ENCODE measurements around the gene CBFA2T2. TPM values are rescaled to one million over a fixed set of nuclear protein-coding genes. Genes with fewer than 3 reads are reported as not detected.

Gene CBFA2T2
- total RNA-seq, 8 experiments from 2014 or later = 4.1 to 24.5 (median 12.5) TPM

- in situ Hi-C loops (cut with MboI; ENCODE audit: low pct_unique_long_range_greater_than_20kb in 2 of 9, low sequenced_read_pairs in 9 of 9, unreplicated experiment in 9 of 9) = no loop called here
- ATAC-seq (replicated peaks in 6 of 8) = peak in 3 of 8 experiments; percentile 10 to 25 (median 19)
- Histone ChIP-seq H3K27ac (no peak overlapping the region), H3K4me1 (replicated peaks in 1 of 2) (peaks cover 24 to 29% of the 10 kb centered on the region in 2 donors), H3K4me3 (peak overlapping the region in 2 of 5 donors; percentile 57 to 77)
- WGBS, 10 experiments = 0 to 40% (median 20%) methylated on average over 1 to 14 of the region's 16 CpGs; no CpG with 5 or more reads in 1 of the 10 experiments
Measured at GRCh38 chr20:33675136-33675959, 185.5 kb downstream of the CBFA2T2 start.

GRCh38 chr20:33676121-33676520 lies 186.2 kb downstream of the CBFA2T2 start:
- no peak for ATAC-seq (replicated peaks in 6 of 8)
- WGBS, 10 experiments = 73 to 86% methylated on average over 5 to 6 of the region's 11 CpGs; no CpG with 5 or more reads in 8 of the 10 experiments
- H3K27ac ChIP-seq = no peak overlapping the region
- peaks cover 24 to 29% of the 10 kb centered on the region in 2 donors for H3K4me1 ChIP-seq (replicated peaks in 1 of 2)
- H3K4me3 ChIP-seq = no peak overlapping the region
- in situ Hi-C loops (cut with MboI; ENCODE audit: low pct_unique_long_range_greater_than_20kb in 2 of 9, low sequenced_read_pairs in 9 of 9, unreplicated experiment in 9 of 9) = no loop called here

- in situ Hi-C loops (cut with MboI; ENCODE audit: low pct_unique_long_range_greater_than_20kb in 2 of 9, low sequenced_read_pairs in 9 of 9, unreplicated experiment in 9 of 9) = no loop called here
- Histone ChIP-seq H3K4me3 (no peak overlapping the region), H3K27ac (no peak overlapping the region), H3K4me1 (replicated peaks in 1 of 2) (peaks cover 24 to 29% of the 10 kb centered on the region in 2 donors)
- no peak for ATAC-seq (replicated peaks in 6 of 8)
- 80 to 100% (median 100%) methylated on average over 1 to 7 of the region's 31 CpGs; no CpG with 5 or more reads in 3 of the 10 experiments for WGBS, 10 experiments
Measured at GRCh38 chr20:33676652-33677645, 187.1 kb downstream of the CBFA2T2 start.

- Histone ChIP-seq H3K4me3 (no peak overlapping the region), H3K4me1 (replicated peaks in 1 of 2) (peaks cover 17 to 20% of the 10 kb centered on the region in 2 donors), H3K27ac (no peak overlapping the region)
- 44 to 100% (median 90%) methylated on average over 1 to 8 of the region's 15 CpGs; no CpG with 5 or more reads in 5 of the 10 experiments for WGBS, 10 experiments
- peak in 3 of 8 experiments; percentile 1 to 6 (median 2) for ATAC-seq (replicated peaks in 6 of 8)
- in situ Hi-C loops (cut with MboI; ENCODE audit: low pct_unique_long_range_greater_than_20kb in 2 of 9, low sequenced_read_pairs in 9 of 9, unreplicated experiment in 9 of 9) = no loop called here
Measured at GRCh38 chr20:33677991-33678702, 188.3 kb downstream of the CBFA2T2 start.

GRCh38 chr20:33679758-33680485 lies 190.0 kb downstream of the CBFA2T2 start:
- 80 to 100% (median 95%) methylated on average over 1 to 8 of the region's 20 CpGs; no CpG with 5 or more reads in 4 of the 10 experiments for WGBS, 10 experiments
- peaks cover 16 to 17% of the 10 kb centered on the region in 2 donors for H3K4me1 ChIP-seq (replicated peaks in 1 of 2)
- H3K27ac ChIP-seq = no peak overlapping the region
- no peak overlapping the region for H3K4me3 ChIP-seq
- no peak for ATAC-seq (replicated peaks in 6 of 8)
- in situ Hi-C loops (cut with MboI; ENCODE audit: low pct_unique_long_range_greater_than_20kb in 2 of 9, low sequenced_read_pairs in 9 of 9, unreplicated experiment in 9 of 9) = no loop called here

GRCh38 chr20:33680686-33681085 lies 190.8 kb downstream of the CBFA2T2 start:
- Histone ChIP-seq H3K4me1 (replicated peaks in 1 of 2) (peaks cover 9% of the 10 kb centered on the region in 2 donors), H3K4me3 (no peak overlapping the region), H3K27ac (no peak overlapping the region)
- 90 to 100% (median 95%) methylated on average over 1 to 2 of the region's 2 CpGs; no CpG with 5 or more reads in 6 of the 10 experiments for WGBS, 10 experiments
- in situ Hi-C loops (cut with MboI; ENCODE audit: low pct_unique_long_range_greater_than_20kb in 2 of 9, low sequenced_read_pairs in 9 of 9, unreplicated experiment in 9 of 9) = no loop called here
- no peak for ATAC-seq (replicated peaks in 6 of 8)

- Histone ChIP-seq H3K4me1 (replicated peaks in 1 of 2) (peaks cover 6% of the 10 kb centered on the region in 2 donors), H3K27ac (no peak overlapping the region), H3K4me3 (no peak overlapping the region)
- in situ Hi-C loops (cut with MboI; ENCODE audit: low pct_unique_long_range_greater_than_20kb in 2 of 9, low sequenced_read_pairs in 9 of 9, unreplicated experiment in 9 of 9) = no loop called here
- WGBS, 10 experiments = 85 to 100% (median 100%) methylated on average over 1 to 3 of the region's 5 CpGs; no CpG with 5 or more reads in 3 of the 10 experiments
- no peak for ATAC-seq (replicated peaks in 6 of 8)
Measured at GRCh38 chr20:33681288-33681687, 191.4 kb downstream of the CBFA2T2 start.

GRCh38 chr20:33681728-33682353 lies 191.9 kb downstream of the CBFA2T2 start:
- WGBS, 10 experiments = 42 to 100% (median 73%) methylated on average over 1 to 2 of the region's 9 CpGs; no CpG with 5 or more reads in 7 of the 10 experiments
- no peak for ATAC-seq (replicated peaks in 6 of 8)

GRCh38 chr20:33684533-33685327 lies 194.8 kb downstream of the CBFA2T2 start:
- peak in 4 of 8 experiments; percentile 2 to 51 (median 24) for ATAC-seq (replicated peaks in 6 of 8)
- H3K4me3 ChIP-seq = peak overlapping the region in 3 of 5 donors; percentile 53 to 58 (median 55)
- peak overlapping the region; percentile 53 to 76 for H3K27ac ChIP-seq
- in situ Hi-C loops (cut with MboI; ENCODE audit: low pct_unique_long_range_greater_than_20kb in 2 of 9, low sequenced_read_pairs in 9 of 9, unreplicated experiment in 9 of 9) = no loop called here
- peaks cover 8 to 11% of the 10 kb centered on the region in 2 donors for H3K4me1 ChIP-seq (replicated peaks in 1 of 2)
- 4 to 100% (median 31%) methylated on average over 1 to 5 of the region's 10 CpGs; no CpG with 5 or more reads in 3 of the 10 experiments for WGBS, 10 experiments

More at GRCh38 chr20:33681728-33682353, 191.9 kb downstream of the CBFA2T2 start:
- in situ Hi-C loops (cut with MboI; ENCODE audit: low pct_unique_long_range_greater_than_20kb in 2 of 9, low sequenced_read_pairs in 9 of 9, unreplicated experiment in 9 of 9) = no loop called here
- Histone ChIP-seq H3K27ac (no peak overlapping the region), H3K4me3 (no peak overlapping the region), H3K4me1 (replicated peaks in 1 of 2) (peaks cover 8 to 9% of the 10 kb centered on the region in 2 donors)

GRCh38 chr20:33685328-33686099 lies 195.6 kb downstream of the CBFA2T2 start:
- 0 to 9% (median 0%) methylated on average over 1 to 8 of the region's 53 CpGs; no CpG with 5 or more reads in 4 of the 10 experiments for WGBS, 10 experiments
- in situ Hi-C loops (cut with MboI; ENCODE audit: low pct_unique_long_range_greater_than_20kb in 2 of 9, low sequenced_read_pairs in 9 of 9, unreplicated experiment in 9 of 9) = no loop called here
- peak in 7 of 8 experiments; percentile 0 to 59 (median 38) for ATAC-seq (replicated peaks in 6 of 8)
- Histone ChIP-seq H3K4me3 (peak overlapping the region; percentile 41 to 65 (median 55)), H3K4me1 (replicated peaks in 1 of 2) (peaks cover 8 to 11% of the 10 kb centered on the region in 2 donors), H3K27ac (peak overlapping the region in 1 of 2 donors; percentile 53)
